ENCODE results near the gene DDX17.

The DDX17 gene

GRCh38 chr22:38506118-38506962 lies at the start of gene DDX17:
Gene DDX17, minus strand, starts transcription at chr22:38506311.
- peak; percentile 87 for DNase-seq (ENCODE audit: low spot score)

- no peak for DNase-seq (ENCODE audit: low spot score)
Observed at GRCh38 chr22:38554281-38554680, 48.2 kb upstream of the DDX17 start.

GRCh38 chr22:38549101-38549894 lies 43.2 kb upstream of the DDX17 start:
- DNase-seq (ENCODE audit: low spot score) = no peak

GRCh38 chr22:38540701-38541100 lies 34.6 kb upstream of the DDX17 start:
- no peak for DNase-seq (ENCODE audit: low spot score)

GRCh38 chr22:38531251-38531938 lies 25.3 kb upstream of the DDX17 start:
- DNase-seq (ENCODE audit: low spot score) = no peak

GRCh38 chr22:38524429-38524828 lies 18.3 kb upstream of the DDX17 start:
- DNase-seq (ENCODE audit: low spot score) = no peak

GRCh38 chr22:38523479-38523878 lies 17.4 kb upstream of the DDX17 start:
- no peak for DNase-seq (ENCODE audit: low spot score)

- DNase-seq (ENCODE audit: low spot score) = no peak
Observed at GRCh38 chr22:38523029-38523428, 16.9 kb upstream of the DDX17 start.

- DNase-seq (ENCODE audit: low spot score) = no peak
Observed at GRCh38 chr22:38519453-38520250, 13.5 kb upstream of the DDX17 start.

GRCh38 chr22:38518620-38519019 lies 12.5 kb upstream of the DDX17 start:
- DNase-seq (ENCODE audit: low spot score) = no peak

- DNase-seq (ENCODE audit: low spot score) = no peak
Observed at GRCh38 chr22:38513063-38513462, 7.0 kb upstream of the DDX17 start.

GRCh38 chr22:38510416-38510970 lies 4.4 kb upstream of the DDX17 start:
- no peak for DNase-seq (ENCODE audit: low spot score)

GRCh38 chr22:38505541-38506117 lies 482 bp downstream of the DDX17 start:
- DNase-seq (ENCODE audit: low spot score) = no peak

- DNase-seq (ENCODE audit: low spot score) = peak; percentile 33
Observed at GRCh38 chr22:38504731-38505540, 1.2 kb downstream of the DDX17 start.

- no peak for DNase-seq (ENCODE audit: low spot score)
Observed at GRCh38 chr22:38503021-38503420, 3.1 kb downstream of the DDX17 start.

GRCh38 chr22:38501797-38502672 lies 4.1 kb downstream of the DDX17 start:
- no peak for DNase-seq (ENCODE audit: low spot score)

- DNase-seq (ENCODE audit: low spot score) = no peak
Observed at GRCh38 chr22:38497869-38498268, 8.2 kb downstream of the DDX17 start.

GRCh38 chr22:38494939-38495338 lies 11.2 kb downstream of the DDX17 start:
- no peak for DNase-seq (ENCODE audit: low spot score)

GRCh38 chr22:38494498-38494897 lies 11.6 kb downstream of the DDX17 start:
- no peak for DNase-seq (ENCODE audit: low spot score)
